NAMALWA (cell line): ENCODE measurements around the gene LDLRAD4.

Experiments used
- DNase-seq: peaks from one replicate; pipeline ENCODE4 v3.0.0-alpha.2; 2015; ENCODE audit warnings: low spot score

LDLRAD4 gene

GRCh38 chr18:13388586-13389490, 170.3 kb downstream of the LDLRAD4 start:
- DNase-seq: no peak

- no peak for DNase-seq
Observed at GRCh38 chr18:13389491-13390131, 171.1 kb downstream of the LDLRAD4 start.

GRCh38 chr18:13390196-13390595, 171.6 kb downstream of the LDLRAD4 start:
- DNase-seq: no peak

- no peak for DNase-seq
Observed at GRCh38 chr18:13390711-13391110, 172.2 kb downstream of the LDLRAD4 start.

GRCh38 chr18:13392029-13392750, 173.6 kb downstream of the LDLRAD4 start:
- no peak for DNase-seq

- DNase-seq: no peak
Observed at GRCh38 chr18:13392899-13393298, 174.3 kb downstream of the LDLRAD4 start.

GRCh38 chr18:13393338-13393737, 174.8 kb downstream of the LDLRAD4 start:
- no peak for DNase-seq

- no peak for DNase-seq
Observed at GRCh38 chr18:13394801-13395200, 176.2 kb downstream of the LDLRAD4 start.

GRCh38 chr18:13395577-13395976, 177.0 kb downstream of the LDLRAD4 start:
- no peak for DNase-seq

GRCh38 chr18:13397504-13398163, 179.1 kb downstream of the LDLRAD4 start:
- DNase-seq: no peak

- no peak for DNase-seq
Observed at GRCh38 chr18:13398631-13399030, 180.1 kb downstream of the LDLRAD4 start.

- no peak for DNase-seq
Observed at GRCh38 chr18:13399511-13399910, 181.0 kb downstream of the LDLRAD4 start.

- no peak for DNase-seq
Observed at GRCh38 chr18:13400636-13401315, 182.2 kb downstream of the LDLRAD4 start.

- DNase-seq: no peak
Observed at GRCh38 chr18:13401404-13401803, 182.8 kb downstream of the LDLRAD4 start.

GRCh38 chr18:13401826-13402225, 183.3 kb downstream of the LDLRAD4 start:
- DNase-seq: no peak

GRCh38 chr18:13403786-13404549, 185.4 kb downstream of the LDLRAD4 start:
- DNase-seq: no peak

- DNase-seq: no peak
Observed at GRCh38 chr18:13405305-13406038, 186.9 kb downstream of the LDLRAD4 start.

GRCh38 chr18:13406049-13406615, 187.6 kb downstream of the LDLRAD4 start:
- DNase-seq: no peak

GRCh38 chr18:13406736-13407135, 188.2 kb downstream of the LDLRAD4 start:
- no peak for DNase-seq

GRCh38 chr18:13407484-13407883, 188.9 kb downstream of the LDLRAD4 start:
- DNase-seq: no peak
